Measurements from ENCODE around the gene RFPL1.

DNA sequence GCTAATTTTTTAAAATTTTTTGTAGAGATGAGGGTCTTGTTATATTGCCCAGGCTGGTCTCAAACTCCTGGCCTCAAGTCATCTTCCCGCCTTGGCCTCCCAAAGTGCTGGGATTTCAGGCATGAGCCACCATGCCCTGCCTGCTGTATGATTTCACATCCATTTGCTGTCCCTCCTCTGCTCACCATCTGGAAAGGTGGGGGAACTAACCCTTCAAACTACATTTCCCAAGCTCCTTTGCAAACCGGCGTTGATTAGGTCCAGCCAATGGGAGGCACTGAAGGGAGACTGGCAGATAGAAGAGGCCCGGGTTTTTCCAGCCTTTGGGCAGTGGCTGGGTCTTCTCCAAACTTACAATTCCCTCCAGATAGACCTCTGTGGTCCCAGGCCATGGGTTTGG is 19.3 kb downstream of the RFPL1 start:
- TF ChIP-seq, protein P1, sequence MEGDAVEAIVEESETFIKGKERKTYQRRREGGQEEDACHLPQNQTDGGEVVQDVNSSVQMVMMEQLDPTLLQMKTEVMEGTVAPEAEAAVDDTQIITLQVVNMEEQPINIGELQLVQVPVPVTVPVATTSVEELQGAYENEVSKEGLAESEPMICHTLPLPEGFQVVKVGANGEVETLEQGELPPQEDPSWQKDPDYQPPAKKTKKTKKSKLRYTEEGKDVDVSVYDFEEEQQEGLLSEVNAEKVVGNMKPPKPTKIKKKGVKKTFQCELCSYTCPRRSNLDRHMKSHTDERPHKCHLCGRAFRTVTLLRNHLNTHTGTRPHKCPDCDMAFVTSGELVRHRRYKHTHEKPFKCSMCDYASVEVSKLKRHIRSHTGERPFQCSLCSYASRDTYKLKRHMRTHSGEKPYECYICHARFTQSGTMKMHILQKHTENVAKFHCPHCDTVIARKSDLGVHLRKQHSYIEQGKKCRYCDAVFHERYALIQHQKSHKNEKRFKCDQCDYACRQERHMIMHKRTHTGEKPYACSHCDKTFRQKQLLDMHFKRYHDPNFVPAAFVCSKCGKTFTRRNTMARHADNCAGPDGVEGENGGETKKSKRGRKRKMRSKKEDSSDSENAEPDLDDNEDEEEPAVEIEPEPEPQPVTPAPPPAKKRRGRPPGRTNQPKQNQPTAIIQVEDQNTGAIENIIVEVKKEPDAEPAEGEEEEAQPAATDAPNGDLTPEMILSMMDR (conservative IDR thresholded peaks at IDR 0.05) = no peak
- no peak for TF ChIP-seq EZH2 (IDR thresholded peaks at IDR 0.05; ENCODE audit: low read depth)

All from PC-9 (cell line).